ENCODE data around the gene ING4.

ING4 gene

GRCh38 chr12:6685814-6686213 is 22.9 kb upstream of the ING4 start:
- no peaks in the 10 kb centered on the region for H3K36me3 ChIP-seq (ENCODE audit: insufficient read depth, low read length)
- no peaks in the 10 kb centered on the region for H3K27me3 ChIP-seq (ENCODE audit: insufficient read depth, low read length)
- no peak overlapping the region for H3K4me3 ChIP-seq (ENCODE audit: low read depth, low read length)
- H3K27ac ChIP-seq (ENCODE audit: low read depth, low read length) = no peak overlapping the region
- H2AFZ ChIP-seq (ENCODE audit: low read length, unreplicated experiment) = no peak overlapping the region
- H3K79me2 ChIP-seq (ENCODE audit: control insufficient read depth, insufficient read depth, low read length, unreplicated experiment) = peaks cover 86% of the 10 kb centered on the region
- peaks cover 25% of the 10 kb centered on the region for H3K4me1 ChIP-seq (ENCODE audit: control insufficient read depth, insufficient read depth, low read length, unreplicated experiment)

- Histone ChIP-seq H3K27ac (ENCODE audit: low read depth, low read length) (no peak overlapping the region), H3K4me3 (ENCODE audit: low read depth, low read length) (no peak overlapping the region), H3K4me1 (ENCODE audit: control insufficient read depth, insufficient read depth, low read length, unreplicated experiment) (peaks cover 19% of the 10 kb centered on the region), H2AFZ (ENCODE audit: low read length, unreplicated experiment) (no peak overlapping the region), H3K79me2 (ENCODE audit: control insufficient read depth, insufficient read depth, low read length, unreplicated experiment) (peaks cover 86% of the 10 kb centered on the region), H3K36me3 (ENCODE audit: insufficient read depth, low read length) (no peaks in the 10 kb centered on the region; the same call in 1 of the 2 replicates), H3K27me3 (ENCODE audit: insufficient read depth, low read length) (no peaks in the 10 kb centered on the region)
Observed at GRCh38 chr12:6684609-6685008, 21.7 kb upstream of the ING4 start.

GRCh38 chr12:6676962-6677361 is 14.0 kb upstream of the ING4 start:
- no peaks in the 10 kb centered on the region for H3K27me3 ChIP-seq (ENCODE audit: insufficient read depth, low read length)
- H2AFZ ChIP-seq (ENCODE audit: low read length, unreplicated experiment) = no peak overlapping the region
- no peaks in the 10 kb centered on the region for H3K4me1 ChIP-seq (ENCODE audit: control insufficient read depth, insufficient read depth, low read length, unreplicated experiment)
- no peak overlapping the region for H3K27ac ChIP-seq (ENCODE audit: low read depth, low read length)
- H3K36me3 ChIP-seq (ENCODE audit: insufficient read depth, low read length) = peaks cover 25% of the 10 kb centered on the region
- peaks cover 26% of the 10 kb centered on the region for H3K79me2 ChIP-seq (ENCODE audit: control insufficient read depth, insufficient read depth, low read length, unreplicated experiment)
- no peak overlapping the region for H3K4me3 ChIP-seq (ENCODE audit: low read depth, low read length)

- H3K27ac ChIP-seq (ENCODE audit: low read depth, low read length) = no peak overlapping the region
- H3K4me3 ChIP-seq (ENCODE audit: low read depth, low read length) = no peak overlapping the region
- H3K27me3 ChIP-seq (ENCODE audit: insufficient read depth, low read length) = no peaks in the 10 kb centered on the region
- H3K79me2 ChIP-seq (ENCODE audit: control insufficient read depth, insufficient read depth, low read length, unreplicated experiment) = peaks cover 2% of the 10 kb centered on the region
- H3K4me1 ChIP-seq (ENCODE audit: control insufficient read depth, insufficient read depth, low read length, unreplicated experiment) = no peaks in the 10 kb centered on the region
- H3K36me3 ChIP-seq (ENCODE audit: insufficient read depth, low read length) = peaks cover 30% of the 10 kb centered on the region
- H2AFZ ChIP-seq (ENCODE audit: low read length, unreplicated experiment) = no peak overlapping the region
Observed at GRCh38 chr12:6672143-6672542, 9.2 kb upstream of the ING4 start.

GRCh38 chr12:6667559-6668210 is 4.8 kb upstream of the ING4 start:
- no peak overlapping the region for H3K4me3 ChIP-seq (ENCODE audit: low read depth, low read length)
- H3K36me3 ChIP-seq (ENCODE audit: insufficient read depth, low read length) = peaks cover 24% of the 10 kb centered on the region
- H3K27ac ChIP-seq (ENCODE audit: low read depth, low read length) = no peak overlapping the region

GRCh38 chr12:6666211-6666610 is 3.3 kb upstream of the ING4 start:
- Histone ChIP-seq H3K4me1 (ENCODE audit: control insufficient read depth, insufficient read depth, low read length, unreplicated experiment) (peaks cover 8% of the 10 kb centered on the region), H3K27me3 (ENCODE audit: insufficient read depth, low read length) (no peaks in the 10 kb centered on the region), H2AFZ (ENCODE audit: low read length, unreplicated experiment) (no peak overlapping the region), H3K4me3 (ENCODE audit: low read depth, low read length) (no peak overlapping the region), H3K79me2 (ENCODE audit: control insufficient read depth, insufficient read depth, low read length, unreplicated experiment) (peaks cover 12% of the 10 kb centered on the region), H3K27ac (ENCODE audit: low read depth, low read length) (no peak overlapping the region), H3K36me3 (ENCODE audit: insufficient read depth, low read length) (peaks cover 20% of the 10 kb centered on the region)

More at GRCh38 chr12:6667559-6668210, 4.8 kb upstream of the ING4 start:
- Histone ChIP-seq H2AFZ (ENCODE audit: low read length, unreplicated experiment) (no peak overlapping the region), H3K79me2 (ENCODE audit: control insufficient read depth, insufficient read depth, low read length, unreplicated experiment) (peaks cover under 1% of the 10 kb centered on the region), H3K4me1 (ENCODE audit: control insufficient read depth, insufficient read depth, low read length, unreplicated experiment) (no peaks in the 10 kb centered on the region), H3K27me3 (ENCODE audit: insufficient read depth, low read length) (no peaks in the 10 kb centered on the region)

GRCh38 chr12:6664902-6665301 is 2.0 kb upstream of the ING4 start:
- H3K4me1 ChIP-seq (ENCODE audit: control insufficient read depth, insufficient read depth, low read length, unreplicated experiment) = peaks cover 8% of the 10 kb centered on the region
- H3K27ac ChIP-seq (ENCODE audit: low read depth, low read length) = peak overlapping the region; percentile 27; the same call in 1 of the 2 replicates
- H3K27me3 ChIP-seq (ENCODE audit: insufficient read depth, low read length) = no peaks in the 10 kb centered on the region
- peaks cover 11% of the 10 kb centered on the region for H3K36me3 ChIP-seq (ENCODE audit: insufficient read depth, low read length)
- H3K4me3 ChIP-seq (ENCODE audit: low read depth, low read length) = no peak overlapping the region
- no peak overlapping the region for H2AFZ ChIP-seq (ENCODE audit: low read length, unreplicated experiment)
- H3K79me2 ChIP-seq (ENCODE audit: control insufficient read depth, insufficient read depth, low read length, unreplicated experiment) = peaks cover 14% of the 10 kb centered on the region

GRCh38 chr12:6662602-6662905 is 365 bp downstream of the ING4 start:
- Histone ChIP-seq H3K79me2 (ENCODE audit: control insufficient read depth, insufficient read depth, low read length, unreplicated experiment) (peaks cover 14% of the 10 kb centered on the region), H3K36me3 (ENCODE audit: insufficient read depth, low read length) (0 out of 2 replicates have a peak, but pooled peaks cover 5% of the 10 kb centered on the region), H3K27ac (ENCODE audit: low read depth, low read length) (peak overlapping the region; percentile 15; the same call in 1 of the 2 replicates), H3K4me1 (ENCODE audit: control insufficient read depth, insufficient read depth, low read length, unreplicated experiment) (peaks cover 8% of the 10 kb centered on the region), H3K27me3 (ENCODE audit: insufficient read depth, low read length) (no peaks in the 10 kb centered on the region), H2AFZ (ENCODE audit: low read length, unreplicated experiment) (peak overlapping the region; percentile 77), H3K4me3 (ENCODE audit: low read depth, low read length) (peak overlapping the region; percentile 86)

GRCh38 chr12:6653987-6654386 is 8.9 kb downstream of the ING4 start:
- Histone ChIP-seq H3K79me2 (ENCODE audit: control insufficient read depth, insufficient read depth, low read length, unreplicated experiment) (no peaks in the 10 kb centered on the region), H3K27ac (ENCODE audit: low read depth, low read length) (no peak overlapping the region), H3K27me3 (ENCODE audit: insufficient read depth, low read length) (no peaks in the 10 kb centered on the region), H3K4me3 (ENCODE audit: low read depth, low read length) (no peak overlapping the region), H3K36me3 (ENCODE audit: insufficient read depth, low read length) (peaks cover 6% of the 10 kb centered on the region), H3K4me1 (ENCODE audit: control insufficient read depth, insufficient read depth, low read length, unreplicated experiment) (no peaks in the 10 kb centered on the region), H2AFZ (ENCODE audit: low read length, unreplicated experiment) (no peak overlapping the region)

GRCh38 chr12:6653342-6653741 is 9.6 kb downstream of the ING4 start:
- Histone ChIP-seq H2AFZ (ENCODE audit: low read length, unreplicated experiment) (no peak overlapping the region), H3K36me3 (ENCODE audit: insufficient read depth, low read length) (peaks cover 6% of the 10 kb centered on the region), H3K27me3 (ENCODE audit: insufficient read depth, low read length) (no peaks in the 10 kb centered on the region), H3K4me3 (ENCODE audit: low read depth, low read length) (no peak overlapping the region), H3K4me1 (ENCODE audit: control insufficient read depth, insufficient read depth, low read length, unreplicated experiment) (no peaks in the 10 kb centered on the region), H3K79me2 (ENCODE audit: control insufficient read depth, insufficient read depth, low read length, unreplicated experiment) (no peaks in the 10 kb centered on the region), H3K27ac (ENCODE audit: low read depth, low read length) (no peak overlapping the region)

- H3K27ac ChIP-seq (ENCODE audit: low read depth, low read length) = no peak overlapping the region
- H3K27me3 ChIP-seq (ENCODE audit: insufficient read depth, low read length) = no peaks in the 10 kb centered on the region
- H3K4me1 ChIP-seq (ENCODE audit: control insufficient read depth, insufficient read depth, low read length, unreplicated experiment) = no peaks in the 10 kb centered on the region
- H3K4me3 ChIP-seq (ENCODE audit: low read depth, low read length) = no peak overlapping the region
- H3K79me2 ChIP-seq (ENCODE audit: control insufficient read depth, insufficient read depth, low read length, unreplicated experiment) = no peaks in the 10 kb centered on the region
- peaks cover 6% of the 10 kb centered on the region for H3K36me3 ChIP-seq (ENCODE audit: insufficient read depth, low read length)
- H2AFZ ChIP-seq (ENCODE audit: low read length, unreplicated experiment) = no peak overlapping the region
Observed at GRCh38 chr12:6652391-6652790, 10.5 kb downstream of the ING4 start.
